ENCODE measurements around the gene CWC27.
A peak's percentile ranks its signal among the peaks of the same experiment; 100 is the strongest.

Gene CWC27

DNA sequence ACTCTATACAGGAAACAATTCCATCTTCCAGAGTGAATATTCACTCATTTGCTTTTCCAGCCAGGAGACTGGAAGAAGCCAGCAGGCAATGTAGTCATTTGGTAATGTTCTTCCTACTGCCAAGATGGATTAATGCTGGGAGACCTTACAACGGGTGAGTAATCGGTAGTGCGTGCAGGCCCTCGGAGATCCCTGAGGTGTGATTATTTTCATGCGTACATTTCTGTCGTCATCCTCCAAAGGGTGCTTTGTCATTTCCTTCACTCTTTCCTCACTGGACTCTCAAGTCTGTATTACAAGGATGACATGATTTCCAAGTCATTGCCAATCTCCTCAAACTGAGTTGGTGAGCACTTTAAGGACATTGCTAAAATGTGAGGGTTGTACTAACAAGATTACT lies 263.5 kb downstream of the CWC27 start:
- in situ Hi-C loops (cut with HindIII; ENCODE audit: low sequenced_read_pairs): no loop called here
- H3K4me3 ChIP-seq (ENCODE audit: low read depth, low read length): no peak overlapping the region
- TF ChIP-seq, protein P1, sequence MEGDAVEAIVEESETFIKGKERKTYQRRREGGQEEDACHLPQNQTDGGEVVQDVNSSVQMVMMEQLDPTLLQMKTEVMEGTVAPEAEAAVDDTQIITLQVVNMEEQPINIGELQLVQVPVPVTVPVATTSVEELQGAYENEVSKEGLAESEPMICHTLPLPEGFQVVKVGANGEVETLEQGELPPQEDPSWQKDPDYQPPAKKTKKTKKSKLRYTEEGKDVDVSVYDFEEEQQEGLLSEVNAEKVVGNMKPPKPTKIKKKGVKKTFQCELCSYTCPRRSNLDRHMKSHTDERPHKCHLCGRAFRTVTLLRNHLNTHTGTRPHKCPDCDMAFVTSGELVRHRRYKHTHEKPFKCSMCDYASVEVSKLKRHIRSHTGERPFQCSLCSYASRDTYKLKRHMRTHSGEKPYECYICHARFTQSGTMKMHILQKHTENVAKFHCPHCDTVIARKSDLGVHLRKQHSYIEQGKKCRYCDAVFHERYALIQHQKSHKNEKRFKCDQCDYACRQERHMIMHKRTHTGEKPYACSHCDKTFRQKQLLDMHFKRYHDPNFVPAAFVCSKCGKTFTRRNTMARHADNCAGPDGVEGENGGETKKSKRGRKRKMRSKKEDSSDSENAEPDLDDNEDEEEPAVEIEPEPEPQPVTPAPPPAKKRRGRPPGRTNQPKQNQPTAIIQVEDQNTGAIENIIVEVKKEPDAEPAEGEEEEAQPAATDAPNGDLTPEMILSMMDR (IDR thresholded peaks at IDR 0.05; ENCODE audit: low read depth, low read length, missing control alignments): no peak
- peak; percentile 47 for DNase-seq (ENCODE audit: low read depth)

DNA sequence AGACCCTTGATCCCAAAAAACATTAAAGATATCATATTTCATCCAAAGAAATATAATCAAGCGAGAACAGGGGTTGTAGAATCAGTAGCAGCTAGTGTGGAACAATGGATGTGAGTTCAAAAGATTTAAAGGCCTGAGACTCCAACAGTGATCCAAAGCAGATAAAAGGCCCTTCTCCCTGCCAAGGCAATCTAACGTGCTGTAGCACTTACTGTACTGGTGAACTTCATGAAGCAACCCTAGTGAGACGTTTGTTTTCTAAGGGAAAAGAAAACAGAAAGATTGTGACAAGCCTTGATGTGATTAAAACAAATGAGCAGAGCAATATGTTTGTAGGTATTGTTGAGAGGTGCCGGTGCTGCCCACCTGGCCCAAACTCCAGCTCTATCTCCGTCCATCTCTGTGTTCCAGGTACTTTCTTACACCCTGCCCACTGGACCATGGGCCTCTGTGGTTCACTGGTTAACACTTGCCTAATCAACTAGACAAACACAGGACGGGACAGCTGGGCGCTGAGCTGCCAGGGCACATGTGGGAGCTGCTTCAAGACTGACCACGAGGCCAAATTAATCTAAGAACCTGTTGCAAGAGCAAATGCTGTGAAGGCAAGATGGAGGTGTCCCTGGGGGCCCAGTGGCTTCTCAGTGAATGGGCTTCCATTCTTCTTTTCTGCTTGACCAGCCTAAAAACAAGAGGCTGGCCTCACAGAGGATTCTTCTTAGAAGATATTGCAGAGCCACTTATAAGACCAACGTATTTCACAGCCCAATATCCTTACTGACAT lies 265.5 kb downstream of the CWC27 start:
- no peak for DNase-seq (ENCODE audit: low read depth)
- TF ChIP-seq, protein P1 (IDR thresholded peaks at IDR 0.05; ENCODE audit: low read depth, low read length, missing control alignments): no peak
- in situ Hi-C loops (cut with HindIII; ENCODE audit: low sequenced_read_pairs): no loop called here
- H3K4me3 ChIP-seq (ENCODE audit: low read depth, low read length): no peak overlapping the region

DNA sequence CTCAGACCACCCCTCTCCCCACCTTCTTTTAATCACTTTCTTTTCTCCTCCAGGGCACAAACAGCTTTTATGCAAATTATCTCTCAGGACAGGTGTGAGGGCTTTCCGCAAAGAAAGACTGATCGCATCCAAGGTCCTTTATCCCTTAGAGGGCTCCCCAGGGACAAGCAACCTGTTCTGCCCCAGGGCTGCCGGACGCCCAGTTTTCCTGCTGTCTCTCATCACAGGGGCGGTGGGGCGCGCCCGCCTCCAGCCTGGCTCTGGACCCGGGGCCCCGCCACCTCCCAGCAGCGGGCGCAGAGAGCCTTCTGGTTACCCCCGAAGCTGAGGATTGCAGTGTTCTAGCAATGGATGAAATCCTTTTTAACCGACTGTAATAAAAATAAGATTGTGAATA lies 266.1 kb downstream of the CWC27 start:
- DNase-seq (ENCODE audit: low read depth): no peak
- in situ Hi-C loops (cut with HindIII; ENCODE audit: low sequenced_read_pairs): no loop called here
- TF ChIP-seq, protein P1 (IDR thresholded peaks at IDR 0.05; ENCODE audit: low read depth, low read length, missing control alignments): no peak
- H3K4me3 ChIP-seq (ENCODE audit: low read depth, low read length): peak overlapping the region; percentile 58

DNA sequence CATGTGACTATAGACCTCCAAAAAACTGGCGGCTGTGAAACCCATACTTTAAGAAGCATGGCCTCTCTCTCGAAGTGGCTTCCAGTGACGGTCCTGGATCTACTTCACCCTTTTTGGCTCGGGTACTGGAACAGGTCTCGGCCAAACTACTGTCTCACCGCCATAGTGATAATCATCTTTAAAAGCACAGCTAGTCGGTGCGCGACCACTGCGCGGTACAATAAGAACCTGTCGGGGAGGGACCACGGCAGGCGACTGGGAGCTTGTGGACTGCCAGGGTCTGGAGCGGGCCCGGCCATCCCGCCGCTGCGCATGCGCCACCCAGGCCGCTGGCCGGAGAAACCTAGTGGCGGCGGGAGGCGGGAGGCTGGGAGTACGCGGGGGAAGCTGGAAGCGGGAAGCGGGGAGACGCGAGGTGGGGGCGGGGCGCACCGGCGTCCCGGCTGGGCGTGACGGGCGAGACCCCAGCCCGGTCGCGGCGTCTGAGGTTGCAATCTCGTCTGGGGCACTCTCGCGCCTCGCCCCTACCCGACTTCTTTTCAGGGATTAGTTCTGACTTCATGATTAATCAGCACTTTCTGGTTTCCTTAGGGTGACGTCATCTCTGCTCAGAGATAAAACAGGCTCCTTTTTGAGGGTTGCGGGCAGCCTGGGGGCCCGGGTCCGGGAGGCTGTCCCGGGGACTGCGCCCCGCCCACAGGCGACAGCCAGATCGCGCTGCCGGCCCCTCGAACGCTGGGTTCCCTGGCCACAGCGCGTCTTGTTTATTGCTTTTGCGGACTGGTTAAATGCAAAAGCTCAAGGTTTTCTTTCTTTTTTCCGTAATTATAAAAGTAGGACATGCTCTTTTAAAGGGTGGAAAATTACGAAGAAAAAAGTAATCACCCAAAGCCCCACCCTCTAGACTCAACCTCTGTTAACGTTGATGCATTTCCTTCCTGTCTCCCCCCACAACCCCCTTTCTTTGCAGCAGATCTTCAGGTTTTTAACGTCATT lies 266.8 kb downstream of the CWC27 start:
- H3K4me3 ChIP-seq (ENCODE audit: low read depth, low read length): peak overlapping the region; percentile 58
- peak; percentile 70 for DNase-seq (ENCODE audit: low read depth)
- in situ Hi-C loops (cut with HindIII; ENCODE audit: low sequenced_read_pairs): no loop called here
- TF ChIP-seq, protein P1 (IDR thresholded peaks at IDR 0.05; ENCODE audit: low read depth, low read length, missing control alignments): no peak

DNA sequence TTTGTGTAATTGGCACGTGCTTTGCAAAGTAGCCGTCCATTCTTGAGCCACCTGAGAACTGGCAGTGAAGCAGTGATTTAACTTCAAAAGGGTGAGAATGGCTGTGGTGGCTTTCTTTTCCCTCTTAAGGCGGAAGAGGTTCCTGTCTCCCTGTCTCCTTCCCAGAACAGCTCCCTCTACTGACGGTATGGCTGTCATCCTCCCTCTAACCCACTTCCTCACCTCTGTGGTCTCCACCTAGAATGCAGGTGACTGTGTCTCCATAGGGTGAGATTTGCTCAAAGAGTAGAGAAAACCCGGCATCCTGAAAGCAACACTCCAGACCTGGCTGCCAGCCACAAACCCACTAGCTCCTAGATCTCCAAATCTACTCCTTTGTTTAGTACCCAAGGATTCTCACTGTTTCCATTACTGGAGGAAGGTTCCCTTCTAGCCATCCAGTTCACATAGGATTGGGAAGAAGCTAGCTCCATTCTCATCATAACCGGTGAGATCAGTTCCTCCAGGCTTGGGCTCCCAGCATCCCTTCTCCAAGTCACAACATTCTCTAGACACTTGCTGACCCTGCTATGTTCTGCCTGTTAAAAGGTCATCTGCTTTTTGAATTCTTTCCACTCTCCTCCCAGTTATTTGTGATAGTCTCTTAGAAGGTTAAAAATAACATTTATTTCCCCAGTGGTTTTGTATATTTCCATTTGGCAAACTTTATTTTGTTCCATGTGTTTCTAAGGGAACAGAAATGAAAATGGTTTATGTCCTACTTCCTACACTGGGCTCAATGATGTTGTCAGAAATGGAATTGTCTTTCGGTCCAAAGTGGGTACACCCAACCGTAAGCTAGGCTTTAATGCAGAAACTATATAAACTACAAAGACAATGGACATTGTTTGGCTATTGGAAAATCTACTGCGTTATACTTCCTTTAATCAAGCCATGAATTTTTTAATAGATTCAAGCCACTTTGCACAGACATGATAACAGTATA lies 269.4 kb downstream of the CWC27 start:
- no peak overlapping the region for H3K4me3 ChIP-seq (ENCODE audit: low read depth, low read length)
- TF ChIP-seq, protein P1 (IDR thresholded peaks at IDR 0.05; ENCODE audit: low read depth, low read length, missing control alignments): peak; percentile 13
- no peak for DNase-seq (ENCODE audit: low read depth)
- in situ Hi-C loops (cut with HindIII; ENCODE audit: low sequenced_read_pairs): no loop called here

Data from astrocyte of the cerebellum (primary cell).